ENCODE results near the gene SLC20A1.
"Not testable (repeated sequence)": the region's sequence is repeated elsewhere in the genome, so short reads cannot be mapped to it uniquely, and the experiment has no call there.

The SLC20A1 gene, protein sequence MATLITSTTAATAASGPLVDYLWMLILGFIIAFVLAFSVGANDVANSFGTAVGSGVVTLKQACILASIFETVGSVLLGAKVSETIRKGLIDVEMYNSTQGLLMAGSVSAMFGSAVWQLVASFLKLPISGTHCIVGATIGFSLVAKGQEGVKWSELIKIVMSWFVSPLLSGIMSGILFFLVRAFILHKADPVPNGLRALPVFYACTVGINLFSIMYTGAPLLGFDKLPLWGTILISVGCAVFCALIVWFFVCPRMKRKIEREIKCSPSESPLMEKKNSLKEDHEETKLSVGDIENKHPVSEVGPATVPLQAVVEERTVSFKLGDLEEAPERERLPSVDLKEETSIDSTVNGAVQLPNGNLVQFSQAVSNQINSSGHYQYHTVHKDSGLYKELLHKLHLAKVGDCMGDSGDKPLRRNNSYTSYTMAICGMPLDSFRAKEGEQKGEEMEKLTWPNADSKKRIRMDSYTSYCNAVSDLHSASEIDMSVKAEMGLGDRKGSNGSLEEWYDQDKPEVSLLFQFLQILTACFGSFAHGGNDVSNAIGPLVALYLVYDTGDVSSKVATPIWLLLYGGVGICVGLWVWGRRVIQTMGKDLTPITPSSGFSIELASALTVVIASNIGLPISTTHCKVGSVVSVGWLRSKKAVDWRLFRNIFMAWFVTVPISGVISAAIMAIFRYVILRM

GRCh38 chr2:112645310-112646101 lies at the start of gene SLC20A1:
TSS of gene SLC20A1 (plus strand) at chr2:112645939. CDS start at chr2:112646829, 890 bp downstream.
- peak within 1 kb of the TSS; percentile 94 for H3K4me3 ChIP-seq (ENCODE audit: low read depth, low read length)

DNA sequence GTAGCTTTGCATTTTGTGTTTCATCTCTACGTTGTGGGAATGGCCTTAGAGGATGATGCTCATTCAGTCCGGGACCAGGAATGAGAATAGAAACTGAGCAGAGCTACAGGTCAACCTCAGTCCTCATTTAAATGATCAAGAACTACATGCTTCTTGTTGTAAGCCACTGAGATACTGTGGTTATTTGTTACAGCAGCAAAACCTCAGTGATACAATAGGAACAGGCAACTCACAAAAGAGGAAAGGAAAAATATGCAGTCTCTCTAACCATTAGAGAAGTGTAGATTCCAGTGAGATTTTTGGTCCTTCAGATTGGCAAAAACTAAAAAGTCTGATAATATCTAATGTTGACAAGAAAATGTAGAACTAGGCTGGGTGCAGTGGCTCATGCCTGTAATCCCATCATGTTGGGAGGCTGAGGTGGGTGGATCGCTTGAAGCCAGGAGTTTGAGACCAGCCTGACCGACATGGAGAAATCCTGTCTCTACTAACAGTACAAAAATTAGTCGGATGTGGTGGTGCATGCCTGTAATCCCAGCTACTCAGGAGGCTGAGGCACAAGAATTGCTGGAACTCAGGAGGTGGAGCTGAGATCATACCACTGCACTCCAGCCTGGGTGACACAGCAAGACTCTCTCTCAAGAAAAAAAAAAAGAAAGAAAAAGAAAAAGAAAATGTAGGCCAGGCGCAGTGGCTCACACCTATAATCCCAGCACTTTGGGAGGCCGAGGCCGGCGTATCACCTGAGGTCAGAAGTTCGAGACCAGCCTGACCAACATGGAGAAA lies 48.0 kb upstream of the SLC20A1 start:
- DNase-seq (ENCODE audit: low read depth) = no peak
- no peak overlapping the region for H3K4me3 ChIP-seq (ENCODE audit: low read depth, low read length)

More at GRCh38 chr2:112645310-112646101, at the start of gene SLC20A1:
- DNase-seq (ENCODE audit: low read depth) = peak; percentile 67

DNA sequence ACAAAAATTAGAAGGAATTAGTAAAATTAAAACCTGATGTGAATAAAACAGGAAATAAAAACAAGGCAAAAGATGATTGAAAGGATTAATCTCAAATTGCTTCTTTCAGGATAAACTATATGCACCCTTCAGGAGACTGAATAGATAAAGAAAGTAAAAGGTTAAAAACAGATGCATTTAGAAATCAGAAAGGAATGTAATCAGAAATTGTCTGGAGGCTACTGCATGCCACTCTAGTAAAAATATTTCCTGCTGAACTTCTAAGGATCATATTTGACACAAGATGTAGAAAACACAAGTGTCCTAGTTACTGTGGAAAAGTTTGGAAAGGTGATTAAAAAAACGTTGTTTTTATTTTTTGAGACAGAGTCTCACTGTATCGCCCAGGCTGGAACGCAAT lies 45.1 kb upstream of the SLC20A1 start:
- no peak overlapping the region for H3K4me3 ChIP-seq (ENCODE audit: low read depth, low read length)
- DNase-seq (ENCODE audit: low read depth) = no peak

GRCh38 chr2:112601754-112602153 lies 44.0 kb upstream of the SLC20A1 start:
- no peak overlapping the region for H3K4me3 ChIP-seq (ENCODE audit: low read depth, low read length)
- no peak for DNase-seq (ENCODE audit: low read depth)

- no peak overlapping the region for H3K4me3 ChIP-seq (ENCODE audit: low read depth, low read length)
- no peak for DNase-seq (ENCODE audit: low read depth)
Measured at GRCh38 chr2:112602917-112603316, 42.8 kb upstream of the SLC20A1 start.

DNA sequence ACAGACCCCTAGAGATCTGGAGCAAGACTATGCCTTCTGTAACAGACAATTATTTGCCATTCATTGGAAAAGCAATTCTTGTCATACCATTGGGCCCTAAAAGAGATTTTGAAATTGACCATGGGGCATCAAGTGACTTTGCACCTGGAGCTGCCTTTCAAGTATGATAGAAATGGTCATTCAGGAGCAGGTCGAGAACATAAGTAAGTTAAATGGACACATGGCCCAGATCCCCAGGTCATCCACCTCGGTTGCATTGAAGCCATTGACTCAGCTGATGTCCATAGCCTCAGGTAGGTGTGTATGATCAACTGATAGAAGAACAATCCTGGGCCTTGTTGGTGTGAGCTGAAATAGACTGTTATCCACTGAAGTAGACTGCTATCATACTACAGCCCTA lies 42.0 kb upstream of the SLC20A1 start:
- H3K4me3 ChIP-seq (ENCODE audit: low read depth, low read length) = no peak overlapping the region
- no peak for DNase-seq (ENCODE audit: low read depth)

DNA sequence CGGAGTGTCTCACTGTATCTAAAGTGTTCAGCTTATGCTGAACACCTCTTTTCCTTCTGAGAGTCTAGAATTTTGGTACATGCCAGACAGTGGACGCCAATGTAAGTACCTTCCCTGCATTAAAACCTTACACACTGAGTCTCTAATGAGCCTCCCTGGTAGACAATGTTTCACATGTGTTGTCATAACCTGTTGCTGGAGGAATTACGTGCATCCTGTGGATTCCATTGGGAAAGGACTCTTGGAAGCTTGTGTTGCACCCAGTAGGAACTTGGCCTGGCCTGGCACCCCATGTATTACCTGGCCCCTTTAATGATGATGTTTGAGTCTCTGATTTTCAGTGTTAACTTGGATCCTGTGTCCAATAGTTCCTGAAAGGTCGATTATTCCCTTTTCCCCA lies 40.8 kb upstream of the SLC20A1 start:
- no peak overlapping the region for H3K4me3 ChIP-seq (ENCODE audit: low read depth, low read length)
- DNase-seq (ENCODE audit: low read depth) = no peak

DNA sequence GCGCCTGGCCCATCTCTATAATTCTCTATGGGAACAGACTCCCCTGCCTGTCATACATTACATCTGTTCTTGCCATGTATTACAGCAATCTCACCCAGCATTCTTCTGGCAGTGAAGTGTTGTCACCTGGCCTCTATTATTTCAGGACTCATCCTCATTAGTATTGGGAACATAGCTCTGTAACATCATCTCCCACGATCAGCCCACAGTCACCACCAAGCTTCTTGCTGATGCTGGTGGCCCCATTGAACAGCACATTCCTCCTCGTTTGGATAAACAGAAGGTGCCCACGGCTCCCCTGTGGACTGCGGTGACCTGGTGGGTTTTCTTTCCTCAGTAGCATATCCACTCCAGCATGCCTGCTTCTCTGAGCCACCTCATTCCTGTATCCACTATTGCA lies 39.8 kb upstream of the SLC20A1 start:
- H3K4me3 ChIP-seq (ENCODE audit: low read depth, low read length) = no peak overlapping the region

GRCh38 chr2:112606547-112606946 lies 39.2 kb upstream of the SLC20A1 start:
- no peak overlapping the region for H3K4me3 ChIP-seq (ENCODE audit: low read depth, low read length)

More for the DNA sequence above, 39.8 kb upstream of the SLC20A1 start:
- no peak for DNase-seq (ENCODE audit: low read depth)

DNA sequence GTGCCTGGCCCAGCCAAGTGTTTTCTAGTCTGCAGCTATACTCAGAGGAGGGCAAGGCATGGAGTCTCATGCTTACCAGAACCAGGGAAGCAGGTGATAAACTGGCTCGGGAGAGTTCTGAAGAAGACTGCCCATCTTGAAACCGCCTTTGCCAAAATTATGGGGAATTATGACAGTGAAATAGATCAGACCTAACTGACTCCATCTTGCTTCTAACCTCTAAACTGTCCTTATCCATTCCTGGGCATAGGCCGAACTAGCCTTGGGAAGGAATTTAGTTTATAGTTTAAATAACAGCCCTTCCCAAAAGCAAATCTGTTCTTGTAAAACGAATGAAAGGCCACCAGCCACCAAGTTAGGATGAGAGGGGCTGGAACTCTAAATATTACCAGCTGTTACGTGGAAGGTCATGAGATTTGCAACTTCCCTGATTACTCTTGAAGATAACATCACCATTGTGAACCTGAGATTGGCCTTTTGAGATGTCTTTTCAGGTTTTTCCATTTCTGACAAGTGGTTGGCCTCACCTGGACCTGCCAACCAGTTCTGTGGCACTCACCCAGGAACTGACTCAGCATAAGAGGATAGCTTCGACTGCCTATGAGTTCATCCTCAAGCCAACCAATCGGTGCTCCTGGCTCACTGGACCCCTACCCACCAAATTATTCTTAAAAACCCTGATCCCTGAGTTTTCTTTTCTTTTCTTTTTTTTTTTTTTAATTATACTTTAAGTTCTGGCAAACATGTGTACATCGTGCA lies 37.9 kb upstream of the SLC20A1 start:
- DNase-seq (ENCODE audit: low read depth) = no peak
- no peak overlapping the region for H3K4me3 ChIP-seq (ENCODE audit: low read depth, low read length)

More at GRCh38 chr2:112606547-112606946, 39.2 kb upstream of the SLC20A1 start:
- no peak for DNase-seq (ENCODE audit: low read depth)

DNA sequence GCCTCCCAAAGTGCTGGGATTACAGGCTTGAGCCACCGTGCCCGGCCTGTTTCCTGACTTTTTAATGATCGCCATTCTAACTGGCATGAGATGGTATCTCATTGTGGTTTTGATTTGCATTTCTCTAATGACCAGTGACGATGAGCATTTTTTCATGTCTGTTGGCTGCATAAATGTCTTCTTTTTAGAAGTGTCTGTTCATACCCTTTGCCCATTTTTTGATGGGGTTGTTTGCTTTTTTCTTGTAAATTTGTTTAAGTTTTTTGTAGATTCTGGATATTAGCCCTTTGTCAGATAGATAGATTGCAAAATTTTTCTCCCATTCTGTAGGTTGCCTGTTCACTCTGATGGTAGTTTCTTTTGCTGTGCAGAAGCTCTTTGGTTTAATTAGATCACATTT lies 36.4 kb upstream of the SLC20A1 start:
- DNase-seq (ENCODE audit: low read depth) = not testable (repeated sequence)

GRCh38 chr2:112612283-112612682 lies 33.5 kb upstream of the SLC20A1 start:
- H3K4me3 ChIP-seq (ENCODE audit: low read depth, low read length); DNase-seq (ENCODE audit: low read depth): not testable (repeated sequence)

More for the DNA sequence above, 36.4 kb upstream of the SLC20A1 start:
- not testable (repeated sequence) for H3K4me3 ChIP-seq (ENCODE audit: low read depth, low read length)

GRCh38 chr2:112614201-112614840 lies 31.4 kb upstream of the SLC20A1 start:
- H3K4me3 ChIP-seq (ENCODE audit: low read depth, low read length) = no peak overlapping the region
- no peak for DNase-seq (ENCODE audit: low read depth)

DNA sequence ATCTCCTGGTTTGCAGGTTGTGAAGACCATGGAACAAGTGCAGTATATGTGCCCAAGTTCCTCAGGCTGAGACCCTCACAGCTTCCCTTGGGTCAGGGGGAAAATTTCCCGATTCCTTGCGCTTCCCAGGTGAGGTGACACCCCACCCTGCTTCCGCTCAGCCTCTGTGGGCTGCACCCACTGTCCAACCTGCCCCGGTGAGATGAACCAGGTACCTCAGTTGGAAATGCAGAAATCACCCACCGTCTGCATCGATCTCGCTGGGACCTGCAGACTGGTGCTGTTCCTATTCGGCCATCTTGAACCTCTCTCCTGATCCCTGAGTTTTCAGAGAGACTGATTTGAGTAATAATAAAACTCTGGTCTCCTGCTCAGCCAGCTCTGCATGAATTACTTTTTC lies 30.7 kb upstream of the SLC20A1 start:
- no peak for DNase-seq (ENCODE audit: low read depth)

GRCh38 chr2:112615798-112616197 lies 29.9 kb upstream of the SLC20A1 start:
- DNase-seq (ENCODE audit: low read depth); H3K4me3 ChIP-seq (ENCODE audit: low read depth, low read length): not testable (repeated sequence)

More for the DNA sequence above, 30.7 kb upstream of the SLC20A1 start:
- H3K4me3 ChIP-seq (ENCODE audit: low read depth, low read length) = no peak overlapping the region

- no peak overlapping the region for H3K4me3 ChIP-seq (ENCODE audit: low read depth, low read length)
- DNase-seq (ENCODE audit: low read depth) = no peak
Measured at GRCh38 chr2:112618383-112618782, 27.4 kb upstream of the SLC20A1 start.

DNA sequence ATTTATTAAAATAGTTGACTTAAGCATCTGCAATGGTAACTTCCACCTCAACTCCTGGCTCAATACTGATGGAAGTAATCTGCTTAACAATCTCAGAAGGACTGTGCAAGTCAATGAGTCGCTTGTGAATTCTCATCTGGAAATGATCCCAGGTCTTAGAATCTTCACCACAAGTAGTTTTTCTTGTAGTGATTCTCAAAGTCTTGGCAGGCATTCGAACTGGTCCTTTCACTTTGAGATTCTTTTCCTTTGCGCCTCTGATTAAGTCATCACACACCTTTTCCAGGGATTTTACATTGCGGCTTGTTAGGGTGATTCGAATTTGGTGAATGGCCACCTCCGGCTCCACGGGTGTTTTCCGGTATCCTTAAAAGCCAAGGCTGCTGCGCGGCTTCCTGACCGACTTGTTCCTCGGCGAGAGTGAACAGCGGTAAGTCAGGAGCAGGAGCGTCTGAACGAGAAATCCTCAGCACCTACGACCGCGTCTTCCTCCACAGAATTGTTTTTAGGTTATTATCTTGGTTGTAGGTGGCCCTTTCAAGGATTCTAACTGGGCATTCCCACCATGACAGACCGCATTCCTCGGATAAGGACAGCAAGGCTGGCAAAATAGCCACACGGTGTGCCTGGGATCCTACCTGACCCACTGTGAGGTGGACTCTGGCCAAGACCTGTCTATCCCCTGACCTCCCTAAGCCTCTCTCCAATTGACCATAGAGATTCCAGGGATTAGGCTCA lies 23.8 kb upstream of the SLC20A1 start:
- peak overlapping the region; percentile 1 for H3K4me3 ChIP-seq (ENCODE audit: low read depth, low read length)
- DNase-seq (ENCODE audit: low read depth) = peak; percentile 78
